Neutrophil (primary cell): Measurements from ENCODE around the gene SMC5.

Source experiments
- H3K27ac ChIP-seq: fragments of 200-600 bp; sonication (generic); 2 replicates; pipeline ENCODE4 v1.5.1; 2016; ENCODE audit warnings: mild to moderate bottlenecking, moderate library complexity
- H3K27me3 ChIP-seq: fragments of 200-600 bp; sonication (generic); 2 replicates; pipeline ENCODE4 v1.6.0; 2016; ENCODE audit warnings: mild to moderate bottlenecking
- H3K36me3 ChIP-seq: fragments of 200-600 bp; sonication (generic); 2 replicates; pipeline ENCODE4 v1.5.1; 2017
- H3K4me1 ChIP-seq, 2 experiments: fragments of 200-600 bp in 1 of 2; sonication (generic) in 1 of 2; 1 replicate in 1 of 2; 2 replicates in 1 of 2; pipeline versions ENCODE4 v1.5.1 to v1.6.1; 2013 to 2016; ENCODE audit warnings: low read depth in 1 of 2, low read length in 1 of 2, mild to moderate bottlenecking in 1 of 2, moderate library complexity in 1 of 2; ENCODE audit not compliant: control insufficient read depth in 1 of 2, insufficient read depth in 1 of 2
- H3K4me3 ChIP-seq, 2 experiments: fragments of 200-600 bp in 1 of 2; sonication (generic) in 1 of 2; 1 replicate in 1 of 2; 2 replicates in 1 of 2; pipeline ENCODE4 v1.5.1; 2013 to 2016; ENCODE audit warnings: low read depth in 1 of 2, low read length in 1 of 2, mild to moderate bottlenecking in 1 of 2, moderate library complexity in 1 of 2
- H3K9me3 ChIP-seq: fragments of 200-600 bp; sonication (generic); 2 replicates; pipeline ENCODE4 v1.5.1; 2016
- CTCF ChIP-seq: fragments of 200-600 bp; sonication (generic); IDR thresholded peaks from 2 replicates; pipeline ENCODE4 v1.5.1; 2016; ENCODE audit warnings: antibody characterized with exemption

The SMC5 gene

GRCh38 chr9:70258692-70259511 is at the start of gene SMC5:
SMC5 (plus strand) TSS chr9:70258978; CDS start chr9:70259079, 101 bp downstream.
- Histone ChIP-seq H3K4me1 (peaks cover 16 to 17% of the 10 kb centered on the region in 2 experiments), H3K4me3 (peak within 1 kb of the TSS; percentile 69 to 81), H3K9me3 (no peaks in the 10 kb centered on the region), H3K27me3 (no peaks in the 10 kb centered on the region), H3K27ac (peak within 1 kb of the TSS; percentile 84), H3K36me3 (no peaks in the 10 kb centered on the region)
- peak; percentile 25 for TF ChIP-seq CTCF

- no peaks in the 10 kb centered on the region for H3K36me3 ChIP-seq
- TF ChIP-seq CTCF, result no peak
- H3K4me3 ChIP-seq, result no peak overlapping the region
Measured at GRCh38 chr9:70217029-70217428, 41.7 kb upstream of the SMC5 start.

GRCh38 chr9:70218767-70219166 is 40.0 kb upstream of the SMC5 start:
- no peak overlapping the region for H3K4me3 ChIP-seq
- no peak for TF ChIP-seq CTCF

More at GRCh38 chr9:70217029-70217428, 41.7 kb upstream of the SMC5 start:
- no peaks in the 10 kb centered on the region for H3K27me3 ChIP-seq
- H3K9me3 ChIP-seq, result no peaks in the 10 kb centered on the region
- no peaks in the 10 kb centered on the region for H3K4me1 ChIP-seq
- H3K27ac ChIP-seq, result no peak overlapping the region

GRCh38 chr9:70220216-70220615 is 38.6 kb upstream of the SMC5 start:
- Histone ChIP-seq H3K4me3 (no peak overlapping the region), H3K36me3 (no peaks in the 10 kb centered on the region), H3K27ac (no peak overlapping the region), H3K4me1 (no peaks in the 10 kb centered on the region), H3K9me3 (no peaks in the 10 kb centered on the region), H3K27me3 (no peaks in the 10 kb centered on the region)
- TF ChIP-seq CTCF, result no peak

More at GRCh38 chr9:70218767-70219166, 40.0 kb upstream of the SMC5 start:
- H3K4me1 ChIP-seq, result no peaks in the 10 kb centered on the region
- H3K36me3 ChIP-seq, result no peaks in the 10 kb centered on the region
- no peaks in the 10 kb centered on the region for H3K9me3 ChIP-seq
- no peak overlapping the region for H3K27ac ChIP-seq
- H3K27me3 ChIP-seq, result no peaks in the 10 kb centered on the region

GRCh38 chr9:70222354-70222753 is 36.4 kb upstream of the SMC5 start:
- no peaks in the 10 kb centered on the region for H3K9me3 ChIP-seq
- no peaks in the 10 kb centered on the region for H3K36me3 ChIP-seq
- TF ChIP-seq CTCF, result no peak
- H3K27ac ChIP-seq, result no peak overlapping the region
- no peaks in the 10 kb centered on the region for H3K4me1 ChIP-seq
- no peak overlapping the region for H3K4me3 ChIP-seq
- no peaks in the 10 kb centered on the region for H3K27me3 ChIP-seq
